Stimulated activated CD8-positive, alpha-beta memory T cell treated with anti-CD3 and anti-CD28 coated beads, Interleukin-15, amount 100 ng/mL, for 4 hours (primary cell): Measurements from ENCODE around the gene HSD11B1.
A peak's percentile ranks its signal among the peaks of the same experiment; 100 is the strongest.

Experiments
- DNase-seq, 2 donors: peaks; one replicate each; pipeline ENCODE4 v3.0.0-alpha.2; 2020; ENCODE audit warnings: low read depth in 2 of 2

Gene HSD11B1

GRCh38 chr1:209755926-209756614, 51.4 kb downstream of the HSD11B1 start, which contains the start of gene TRAF3IP3:
Gene TRAF3IP3 (plus strand): TSS chr1:209756053. CDS start chr1:209760040, 3,987 bp downstream.
- peak in 1 of 2 donors; percentile 63 for DNase-seq

- DNase-seq = no peak
Observed at GRCh38 chr1:209756615-209757445, 52.2 kb downstream of the HSD11B1 start.

- no peak for DNase-seq
Observed at GRCh38 chr1:209758400-209758799, 53.8 kb downstream of the HSD11B1 start.

- no peak for DNase-seq
Observed at GRCh38 chr1:209759829-209760359, 55.2 kb downstream of the HSD11B1 start.

- DNase-seq = no peak
Observed at GRCh38 chr1:209761011-209761635, 56.5 kb downstream of the HSD11B1 start.

- DNase-seq = no peak
Observed at GRCh38 chr1:209766051-209766450, 61.4 kb downstream of the HSD11B1 start.

GRCh38 chr1:209767096-209767495, 62.5 kb downstream of the HSD11B1 start:
- DNase-seq = no peak

GRCh38 chr1:209767706-209768105, 63.1 kb downstream of the HSD11B1 start:
- DNase-seq = no peak

GRCh38 chr1:209768354-209768774, 63.7 kb downstream of the HSD11B1 start:
- peak in 1 of 2 donors; percentile 71 for DNase-seq

- DNase-seq = peak; percentile 51 to 66
Observed at GRCh38 chr1:209769171-209769904, 64.7 kb downstream of the HSD11B1 start.

GRCh38 chr1:209769971-209770370, 65.3 kb downstream of the HSD11B1 start:
- DNase-seq = no peak

GRCh38 chr1:209770636-209771415, 66.2 kb downstream of the HSD11B1 start:
- no peak for DNase-seq

- no peak for DNase-seq
Observed at GRCh38 chr1:209772126-209772525, 67.5 kb downstream of the HSD11B1 start.

- no peak for DNase-seq
Observed at GRCh38 chr1:209774592-209774991, 69.9 kb downstream of the HSD11B1 start.

- no peak for DNase-seq
Observed at GRCh38 chr1:209775678-209776077, 71.0 kb downstream of the HSD11B1 start.

GRCh38 chr1:209777587-209777986, 72.9 kb downstream of the HSD11B1 start:
- DNase-seq = no peak

- no peak for DNase-seq
Observed at GRCh38 chr1:209778102-209778501, 73.5 kb downstream of the HSD11B1 start.

GRCh38 chr1:209780268-209780667, 75.6 kb downstream of the HSD11B1 start:
- DNase-seq = no peak

GRCh38 chr1:209783386-209783785, 78.7 kb downstream of the HSD11B1 start:
- no peak for DNase-seq
